ENCODE results near the gene ABCC1. TPM values are rescaled to one million over a fixed set of nuclear protein-coding genes. Genes with fewer than 3 reads are reported as not detected.

The ABCC1 gene
- total RNA-seq, 1 experiment from 2014 or later, result 25.0 TPM

DNA sequence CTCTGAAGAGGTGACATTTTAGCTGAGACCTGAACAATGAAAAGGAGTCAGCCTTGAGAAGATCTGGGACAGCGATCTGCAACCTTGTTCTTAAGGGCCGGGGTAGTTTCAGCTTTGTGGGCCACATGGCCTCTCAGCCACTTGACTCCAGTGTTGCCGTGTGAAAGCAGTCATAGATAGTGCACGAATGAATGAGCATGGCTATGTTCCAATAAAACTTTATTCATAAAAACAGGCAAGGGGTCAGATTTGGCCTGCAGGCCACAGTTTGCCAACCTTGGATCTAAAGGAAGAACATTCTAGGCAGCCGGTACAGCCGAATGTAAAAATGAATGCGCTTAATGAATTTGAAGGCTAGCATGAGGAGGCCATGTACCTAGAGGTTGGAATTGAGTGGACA is 190.4 kb downstream of the ABCC1 start:
- Histone ChIP-seq H3K36me3 (ENCODE audit: insufficient read depth, low read length, poor library complexity, severe bottlenecking) (peaks cover 15% of the 10 kb centered on the region), H3K27ac (ENCODE audit: low read depth, low read length, poor library complexity, severe bottlenecking) (no peak overlapping the region), H3K9me3 (ENCODE audit: low read depth, low read length, poor library complexity, severe bottlenecking) (no peaks in the 10 kb centered on the region), H3K4me3 (ENCODE audit: low read depth, low read length, poor library complexity, severe bottlenecking) (no peak overlapping the region), H3K27me3 (replicated peaks; ENCODE audit: insufficient read depth, low read depth, low read length, poor library complexity) (no peaks in the 10 kb centered on the region), H3K4me1 (ENCODE audit: insufficient read depth, low read length, poor library complexity, severe bottlenecking) (no peaks in the 10 kb centered on the region)
- no peak for DNase-seq (ENCODE audit: low spot score)
- ChIA-PET POLR2A (ENCODE audit: low non-redundant PET) (no interaction called here), CTCF (interaction anchor here (0.6 kb wide), 1 partner anchor 12 kb away, joined by 6 read pairs; no protein-coding TSS in a partner anchor)
- BruUV-seq (replicated peaks), result no TSS peak
- intact Hi-C loops (cut with micrococcal nuclease; ENCODE audit: unreplicated experiment), result no loop called here
- TF ChIP-seq, protein P1, sequence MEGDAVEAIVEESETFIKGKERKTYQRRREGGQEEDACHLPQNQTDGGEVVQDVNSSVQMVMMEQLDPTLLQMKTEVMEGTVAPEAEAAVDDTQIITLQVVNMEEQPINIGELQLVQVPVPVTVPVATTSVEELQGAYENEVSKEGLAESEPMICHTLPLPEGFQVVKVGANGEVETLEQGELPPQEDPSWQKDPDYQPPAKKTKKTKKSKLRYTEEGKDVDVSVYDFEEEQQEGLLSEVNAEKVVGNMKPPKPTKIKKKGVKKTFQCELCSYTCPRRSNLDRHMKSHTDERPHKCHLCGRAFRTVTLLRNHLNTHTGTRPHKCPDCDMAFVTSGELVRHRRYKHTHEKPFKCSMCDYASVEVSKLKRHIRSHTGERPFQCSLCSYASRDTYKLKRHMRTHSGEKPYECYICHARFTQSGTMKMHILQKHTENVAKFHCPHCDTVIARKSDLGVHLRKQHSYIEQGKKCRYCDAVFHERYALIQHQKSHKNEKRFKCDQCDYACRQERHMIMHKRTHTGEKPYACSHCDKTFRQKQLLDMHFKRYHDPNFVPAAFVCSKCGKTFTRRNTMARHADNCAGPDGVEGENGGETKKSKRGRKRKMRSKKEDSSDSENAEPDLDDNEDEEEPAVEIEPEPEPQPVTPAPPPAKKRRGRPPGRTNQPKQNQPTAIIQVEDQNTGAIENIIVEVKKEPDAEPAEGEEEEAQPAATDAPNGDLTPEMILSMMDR (conservative IDR thresholded peaks at IDR 0.05; ENCODE audit: low read depth, low read length), result no peak
- no peak for TF ChIP-seq EZH2 (IDR thresholded peaks at IDR 0.05; ENCODE audit: borderline replicate concordance, low read depth, low read length, poor library complexity, severe bottlenecking)

DNA sequence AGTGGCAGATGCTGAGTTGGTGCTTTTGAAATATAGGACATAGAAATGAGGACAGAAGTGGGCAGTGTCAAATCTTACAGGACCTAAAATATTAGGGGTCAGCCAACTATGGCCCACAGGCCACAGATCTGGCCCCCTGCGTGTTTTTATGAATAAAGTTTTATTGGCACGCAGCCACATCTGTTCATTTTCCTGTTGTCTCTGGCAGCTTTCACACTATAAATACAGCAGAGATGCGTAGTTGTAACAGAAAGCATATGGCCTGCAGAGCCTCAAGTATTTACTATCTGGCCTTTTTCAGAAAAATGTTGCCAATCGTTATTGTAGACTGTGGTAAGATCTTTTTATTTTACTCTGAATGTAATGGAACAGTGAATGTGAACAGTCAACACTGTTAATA is 191.1 kb downstream of the ABCC1 start:
- peaks cover 15% of the 10 kb centered on the region for H3K36me3 ChIP-seq (ENCODE audit: insufficient read depth, low read length, poor library complexity, severe bottlenecking)
- H3K9me3 ChIP-seq (ENCODE audit: low read depth, low read length, poor library complexity, severe bottlenecking), result no peaks in the 10 kb centered on the region
- POLR2A ChIA-PET (ENCODE audit: low non-redundant PET), result no interaction called here
- TF ChIP-seq EZH2 (IDR thresholded peaks at IDR 0.05; ENCODE audit: borderline replicate concordance, low read depth, low read length, poor library complexity, severe bottlenecking), result no peak
- TF ChIP-seq, protein P1 (conservative IDR thresholded peaks at IDR 0.05; ENCODE audit: low read depth, low read length), result no peak
- no peak overlapping the region for H3K27ac ChIP-seq (ENCODE audit: low read depth, low read length, poor library complexity, severe bottlenecking)
- BruUV-seq (replicated peaks), result no TSS peak
- intact Hi-C loops (cut with micrococcal nuclease; ENCODE audit: unreplicated experiment), result no loop called here
- H3K4me1 ChIP-seq (ENCODE audit: insufficient read depth, low read length, poor library complexity, severe bottlenecking), result no peaks in the 10 kb centered on the region
- CTCF ChIA-PET, result no interaction called here
- H3K4me3 ChIP-seq (ENCODE audit: low read depth, low read length, poor library complexity, severe bottlenecking), result no peak overlapping the region
- DNase-seq (ENCODE audit: low spot score), result no peak
- no peaks in the 10 kb centered on the region for H3K27me3 ChIP-seq (replicated peaks; ENCODE audit: insufficient read depth, low read depth, low read length, poor library complexity)

DNA sequence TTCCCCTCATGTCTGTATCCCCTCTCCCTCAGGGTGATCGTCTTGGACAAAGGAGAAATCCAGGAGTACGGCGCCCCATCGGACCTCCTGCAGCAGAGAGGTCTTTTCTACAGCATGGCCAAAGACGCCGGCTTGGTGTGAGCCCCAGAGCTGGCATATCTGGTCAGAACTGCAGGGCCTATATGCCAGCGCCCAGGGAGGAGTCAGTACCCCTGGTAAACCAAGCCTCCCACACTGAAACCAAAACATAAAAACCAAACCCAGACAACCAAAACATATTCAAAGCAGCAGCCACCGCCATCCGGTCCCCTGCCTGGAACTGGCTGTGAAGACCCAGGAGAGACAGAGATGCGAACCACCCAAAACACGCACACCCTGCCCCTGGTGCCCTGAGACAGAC is 191.7 kb downstream of the ABCC1 start:
- no peak overlapping the region for H3K27ac ChIP-seq (ENCODE audit: low read depth, low read length, poor library complexity, severe bottlenecking)
- no peaks in the 10 kb centered on the region for H3K4me1 ChIP-seq (ENCODE audit: insufficient read depth, low read length, poor library complexity, severe bottlenecking)
- H3K36me3 ChIP-seq (ENCODE audit: insufficient read depth, low read length, poor library complexity, severe bottlenecking), result peaks cover 15% of the 10 kb centered on the region
- H3K27me3 ChIP-seq (replicated peaks; ENCODE audit: insufficient read depth, low read depth, low read length, poor library complexity), result no peaks in the 10 kb centered on the region
- TF ChIP-seq EZH2 (IDR thresholded peaks at IDR 0.05; ENCODE audit: borderline replicate concordance, low read depth, low read length, poor library complexity, severe bottlenecking), result no peak
- TF ChIP-seq, protein P1 (conservative IDR thresholded peaks at IDR 0.05; ENCODE audit: low read depth, low read length), result no peak
- no peak for DNase-seq (ENCODE audit: low spot score)
- intact Hi-C loops (cut with micrococcal nuclease; ENCODE audit: unreplicated experiment), result no loop called here
- no peaks in the 10 kb centered on the region for H3K9me3 ChIP-seq (ENCODE audit: low read depth, low read length, poor library complexity, severe bottlenecking)
- no peak overlapping the region for H3K4me3 ChIP-seq (ENCODE audit: low read depth, low read length, poor library complexity, severe bottlenecking)
- ChIA-PET CTCF (no interaction called here), POLR2A (ENCODE audit: low non-redundant PET) (no interaction called here)
- no TSS peak for BruUV-seq (replicated peaks)
